HG03378 (cell line): ENCODE data around the gene CUTA.

Experiments
- ATAC-seq: cut with Tn5 transposase; IDR thresholded peaks from one replicate; pipeline ENCODE4 v1.9.1; 2021; ENCODE audit warnings: mild to moderate bottlenecking, moderate library complexity; ENCODE audit not compliant: unreplicated experiment

Gene CUTA

GRCh38 chr6:33439956-33440648 is 22.2 kb upstream of the CUTA start:
- no peak for ATAC-seq

- no peak for ATAC-seq
Observed at GRCh38 chr6:33438978-33439594, 21.2 kb upstream of the CUTA start.

DNA sequence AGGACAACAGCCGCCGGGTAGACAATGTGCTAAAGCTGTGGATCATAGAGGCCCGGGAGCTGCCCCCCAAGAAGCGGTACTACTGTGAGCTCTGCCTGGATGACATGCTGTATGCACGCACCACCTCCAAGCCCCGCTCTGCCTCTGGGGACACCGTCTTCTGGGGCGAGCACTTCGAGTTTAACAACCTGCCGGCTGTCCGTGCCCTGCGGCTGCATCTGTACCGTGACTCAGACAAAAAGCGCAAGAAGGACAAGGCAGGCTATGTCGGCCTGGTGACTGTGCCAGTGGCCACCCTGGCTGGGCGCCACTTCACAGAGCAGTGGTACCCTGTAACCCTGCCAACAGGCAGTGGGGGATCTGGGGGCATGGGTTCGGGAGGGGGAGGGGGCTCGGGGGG is 19.8 kb upstream of the CUTA start:
- no peak for ATAC-seq

DNA sequence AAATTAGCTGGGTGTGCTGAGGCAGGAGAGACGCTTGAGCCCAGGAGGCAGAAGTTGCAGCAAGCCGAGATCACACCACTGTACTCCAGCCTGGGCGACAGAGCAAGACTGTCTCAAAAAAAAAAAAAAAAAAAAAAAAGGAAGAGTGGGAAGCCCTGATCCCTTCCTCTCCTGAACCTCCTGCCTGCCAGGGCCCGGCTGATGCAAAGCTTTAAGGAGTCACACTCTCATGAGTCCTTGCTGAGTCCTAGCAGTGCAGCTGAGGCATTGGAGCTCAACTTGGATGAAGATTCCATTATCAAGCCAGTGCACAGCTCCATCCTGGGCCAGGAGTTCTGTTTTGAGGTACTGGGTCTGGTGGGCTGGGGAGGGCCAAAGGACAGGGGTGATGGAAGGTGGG is 17.1 kb upstream of the CUTA start:
- no peak for ATAC-seq

GRCh38 chr6:33433544-33434191 is 15.8 kb upstream of the CUTA start:
- ATAC-seq = no peak

GRCh38 chr6:33433001-33433543 is 15.2 kb upstream of the CUTA start:
- ATAC-seq = no peak

DNA sequence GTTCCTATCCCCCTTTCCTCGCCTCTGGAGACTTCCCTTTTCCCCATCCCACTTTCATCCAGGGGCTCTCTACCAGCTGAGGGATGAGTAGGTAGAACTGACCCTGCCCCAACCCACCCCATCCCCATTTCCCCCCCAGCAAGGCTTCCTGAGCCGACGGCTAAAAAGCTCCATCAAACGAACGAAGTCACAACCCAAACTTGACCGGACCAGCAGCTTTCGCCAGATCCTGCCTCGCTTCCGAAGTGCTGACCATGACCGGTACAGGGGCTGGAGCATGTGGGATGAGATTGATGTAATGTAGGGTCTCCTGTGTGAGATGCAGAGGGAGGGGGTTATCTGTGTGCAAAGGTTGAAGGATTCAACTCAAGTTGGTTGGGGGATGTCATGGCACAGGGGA is 14.6 kb upstream of the CUTA start:
- no peak for ATAC-seq

DNA sequence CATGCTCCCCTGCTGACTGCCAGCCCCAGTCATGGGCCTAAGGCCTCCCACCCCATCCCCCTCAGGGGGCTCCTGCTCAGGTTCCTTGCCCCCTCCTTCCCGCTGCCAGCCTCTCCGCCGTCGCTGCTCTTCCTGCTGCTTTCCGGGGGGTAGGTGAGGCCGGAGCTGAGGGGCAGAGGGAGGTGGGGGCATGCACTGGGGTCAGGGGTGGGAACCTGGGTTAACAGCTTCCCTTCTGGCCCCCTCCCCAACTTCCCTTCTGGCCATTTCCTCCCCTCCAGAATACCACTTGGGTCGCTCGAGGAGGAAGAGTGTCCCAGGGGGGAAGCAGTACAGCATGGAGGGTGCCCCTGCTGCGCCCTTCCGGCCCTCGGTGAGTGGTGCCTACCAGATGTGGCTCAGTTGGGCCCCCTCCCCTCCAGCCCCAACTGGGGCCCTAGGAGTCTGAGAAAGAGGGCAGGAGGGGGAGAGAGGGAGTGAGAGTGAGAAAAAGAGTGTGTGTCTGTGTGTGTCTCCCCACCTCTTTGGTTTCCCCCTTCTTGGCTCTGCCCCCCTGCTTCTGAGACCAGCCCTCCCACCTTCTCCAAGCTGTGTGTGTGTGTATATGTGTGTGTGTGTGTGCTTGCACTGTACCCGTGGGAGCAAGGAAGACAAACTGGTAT is 14.1 kb upstream of the CUTA start:
- ATAC-seq = no peak

GRCh38 chr6:33430991-33431879 is 13.3 kb upstream of the CUTA start:
- no peak for ATAC-seq

GRCh38 chr6:33430334-33430733 is 12.4 kb upstream of the CUTA start:
- no peak for ATAC-seq

DNA sequence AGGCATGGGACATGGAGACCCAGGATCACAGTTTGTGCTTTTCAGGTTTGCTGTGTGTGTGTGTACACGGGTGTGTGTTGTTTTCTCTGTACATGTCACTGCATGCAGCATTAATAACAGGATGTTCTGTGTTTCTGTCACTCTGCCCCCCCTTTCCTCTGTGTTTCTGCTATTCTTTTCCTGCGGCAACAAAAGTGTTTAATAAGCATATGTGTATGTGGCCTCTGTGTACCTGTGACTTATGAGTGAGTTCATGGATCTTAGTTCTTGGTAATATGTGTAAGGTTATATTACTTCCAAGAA is 11.8 kb upstream of the CUTA start:
- ATAC-seq = no peak

DNA sequence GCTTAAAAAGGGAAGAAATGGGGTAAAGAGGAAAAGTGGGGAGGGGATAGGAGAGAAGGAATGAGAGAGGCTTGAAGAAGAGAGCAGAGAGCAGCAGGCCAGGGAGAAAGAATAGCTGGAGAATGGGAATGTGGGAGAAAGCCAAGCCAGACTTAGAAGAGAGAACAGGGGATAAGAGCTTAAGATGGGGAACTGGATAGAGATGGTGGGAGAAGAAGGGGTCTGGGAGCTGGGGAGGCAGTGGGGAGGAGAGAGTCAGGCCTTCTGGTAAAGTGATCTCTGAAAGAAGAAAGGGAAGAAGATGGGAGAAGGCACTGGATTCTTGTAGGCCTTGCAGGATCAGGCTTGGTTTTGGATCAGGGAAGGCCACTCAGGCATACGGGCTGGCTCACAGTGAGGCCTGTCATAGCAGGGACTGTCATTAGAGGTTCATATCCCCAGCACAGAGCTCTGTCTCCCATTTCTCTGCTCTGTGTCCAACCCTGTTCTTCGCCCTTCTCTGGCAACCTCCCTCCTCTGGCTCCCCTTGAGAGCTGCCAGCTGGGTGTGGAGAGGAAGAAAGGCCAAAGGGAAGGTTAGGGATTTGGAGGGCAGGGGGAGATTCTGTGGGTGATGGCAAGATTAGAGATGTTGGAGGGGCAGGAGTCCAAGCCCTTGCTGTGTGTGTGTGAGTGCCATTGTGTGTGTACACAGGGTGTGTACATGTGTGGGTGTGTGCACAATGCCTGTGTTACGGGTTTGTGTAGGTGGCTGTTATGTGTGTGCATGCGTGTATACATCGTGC is 11.3 kb upstream of the CUTA start:
- no peak for ATAC-seq

GRCh38 chr6:33428224-33428965 is 10.5 kb upstream of the CUTA start:
- no peak for ATAC-seq

DNA sequence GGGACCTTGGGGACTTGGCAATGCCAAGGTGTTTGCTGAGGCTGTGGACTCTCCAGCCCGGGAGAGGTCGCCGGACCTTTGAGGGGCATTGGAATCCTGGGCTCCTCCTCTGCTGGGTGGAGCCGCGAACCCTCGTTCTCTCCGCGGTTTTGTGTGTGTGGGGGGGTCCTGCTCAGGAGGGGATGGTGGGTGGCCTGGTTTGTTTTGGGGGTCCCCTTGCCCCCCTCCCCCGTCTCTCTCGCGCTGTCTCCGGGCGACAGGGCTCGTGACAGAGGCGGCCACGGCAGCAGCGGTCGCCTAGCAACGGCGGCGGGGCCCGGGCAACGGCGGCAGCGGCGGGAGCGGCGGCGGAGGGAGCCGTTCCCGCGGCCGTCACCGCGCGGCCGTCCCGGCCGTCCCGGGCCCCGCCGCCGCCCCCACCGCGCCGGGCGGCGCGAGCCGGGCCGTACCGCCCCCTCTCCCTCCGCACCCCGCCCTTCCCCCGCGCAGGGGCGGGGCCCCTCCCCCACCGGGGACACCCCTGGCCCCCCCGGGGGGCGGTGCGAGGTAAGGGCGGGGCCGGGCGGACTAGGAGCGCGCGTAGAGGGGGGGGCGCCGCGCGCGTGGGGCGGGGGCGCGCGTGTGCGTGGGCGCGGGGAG is 9.8 kb upstream of the CUTA start:
- ATAC-seq = no peak

- no peak for ATAC-seq
Observed at GRCh38 chr6:33426590-33427511, 8.9 kb upstream of the CUTA start.

GRCh38 chr6:33425668-33426577 is 8.0 kb upstream of the CUTA start:
- no peak for ATAC-seq
